Measurements from ENCODE around the gene WFDC5.

The WFDC5 gene

DNA sequence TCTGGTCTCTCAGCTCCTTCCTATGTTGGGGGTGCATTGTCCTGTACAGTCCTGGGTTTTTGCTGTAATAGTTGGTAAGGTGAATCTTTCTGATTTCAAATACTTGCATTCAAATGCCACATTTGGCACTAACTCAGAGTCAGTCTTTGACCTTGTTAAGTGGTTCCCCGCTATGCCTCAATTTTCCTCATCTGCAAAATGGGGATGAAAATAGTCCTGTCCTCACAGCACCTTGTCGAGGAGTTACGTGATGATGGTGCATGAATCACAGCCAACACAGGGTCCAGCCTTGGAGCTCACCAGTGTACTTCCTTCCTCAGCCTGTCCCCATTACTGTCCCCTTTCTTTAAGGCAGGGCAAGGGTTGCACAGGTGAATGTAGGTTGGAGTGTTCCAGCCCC, 1.1 kb downstream of the WFDC5 start:
- no peak for DNase-seq

DNA sequence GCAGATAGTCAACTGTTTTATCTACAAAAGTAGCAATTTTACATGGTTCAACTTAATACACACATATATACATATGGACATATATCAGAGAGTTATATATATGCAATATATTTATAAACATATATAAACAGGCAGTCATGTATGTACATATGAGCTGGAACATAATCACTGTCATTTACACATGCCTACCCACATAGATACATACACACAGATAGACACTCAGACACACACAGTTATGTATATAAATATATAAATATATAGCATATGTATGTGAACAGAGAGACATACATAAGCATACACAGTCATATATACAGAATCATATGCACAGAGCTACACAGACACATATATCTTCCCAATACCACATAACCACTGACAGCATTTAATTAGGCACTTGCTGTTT, 2.2 kb downstream of the WFDC5 start:
- no peak for DNase-seq

DNA sequence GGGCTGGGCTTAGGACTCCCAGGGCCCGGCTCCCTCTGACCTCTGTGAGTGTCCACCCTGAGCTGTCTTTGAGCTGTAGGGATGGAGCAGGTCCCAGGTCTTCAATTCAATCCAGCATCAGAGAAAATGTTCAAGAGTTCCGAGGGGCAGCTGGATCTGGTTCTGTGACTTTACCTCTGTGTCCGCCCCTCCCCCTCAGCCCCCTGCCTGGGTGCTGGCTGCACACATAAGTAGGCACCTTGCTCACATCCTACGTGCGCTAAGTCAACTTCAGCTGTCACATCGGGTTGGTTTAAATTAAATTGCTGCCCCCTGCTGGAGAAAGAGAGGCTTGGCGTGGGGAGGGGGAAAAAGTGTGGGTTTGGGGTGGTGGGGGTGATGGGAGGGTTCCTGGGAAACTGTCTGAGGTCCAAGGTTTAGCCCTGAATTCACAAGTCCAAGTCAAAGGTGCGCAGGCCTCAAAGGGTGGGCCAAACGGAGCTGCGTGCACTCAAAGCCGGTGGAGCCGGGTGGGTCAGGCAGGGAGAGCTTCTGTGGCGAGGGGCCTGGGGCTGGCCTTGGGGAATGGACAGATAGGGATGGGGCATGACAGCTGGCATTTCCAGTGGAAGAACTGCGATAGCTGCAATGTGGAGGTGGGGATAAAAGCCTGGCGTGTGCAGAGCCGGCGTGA, 3.0 kb downstream of the WFDC5 start:
- no peak for DNase-seq

DNA sequence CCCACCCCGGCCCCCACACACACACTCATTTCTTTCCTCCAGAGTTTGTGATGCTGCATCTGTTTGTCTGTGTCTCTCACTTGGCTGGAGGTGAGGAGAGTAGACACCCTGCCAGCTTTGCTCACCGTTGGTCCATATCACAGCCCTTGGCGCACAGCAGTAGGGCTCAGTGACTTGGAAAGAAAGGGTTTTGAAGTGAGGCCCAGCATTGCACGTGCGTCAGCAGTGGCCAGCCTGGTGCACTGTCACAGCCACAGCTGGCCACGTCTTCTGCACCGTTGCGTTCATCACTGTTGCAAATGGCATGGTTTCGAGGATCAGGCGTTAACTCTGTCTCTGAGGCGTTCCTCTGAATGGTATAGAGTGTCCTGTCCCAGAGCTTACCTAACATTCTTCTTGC, 3.7 kb downstream of the WFDC5 start:
- no peak for DNase-seq

DNA sequence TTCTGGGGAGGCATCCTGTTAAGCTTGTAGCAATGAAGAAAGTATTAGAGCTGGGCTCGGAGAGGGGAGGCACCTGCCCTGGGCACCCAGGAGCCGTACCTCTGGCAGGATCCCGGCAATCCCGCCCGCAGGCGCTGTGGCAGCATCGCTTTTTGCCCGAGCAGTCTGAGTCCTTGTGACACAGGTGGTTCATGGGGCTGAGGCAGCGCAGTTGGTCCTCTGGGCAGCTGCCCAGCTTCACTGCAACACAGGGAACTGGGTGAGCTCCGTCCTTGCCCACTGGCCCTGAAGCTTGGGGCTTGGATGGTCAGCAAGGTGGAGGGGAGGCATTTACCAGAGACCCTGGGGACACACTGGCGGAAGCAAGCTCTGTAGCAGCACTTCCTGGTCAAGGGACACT, 4.7 kb downstream of the WFDC5 start:
- no peak for DNase-seq

DNA sequence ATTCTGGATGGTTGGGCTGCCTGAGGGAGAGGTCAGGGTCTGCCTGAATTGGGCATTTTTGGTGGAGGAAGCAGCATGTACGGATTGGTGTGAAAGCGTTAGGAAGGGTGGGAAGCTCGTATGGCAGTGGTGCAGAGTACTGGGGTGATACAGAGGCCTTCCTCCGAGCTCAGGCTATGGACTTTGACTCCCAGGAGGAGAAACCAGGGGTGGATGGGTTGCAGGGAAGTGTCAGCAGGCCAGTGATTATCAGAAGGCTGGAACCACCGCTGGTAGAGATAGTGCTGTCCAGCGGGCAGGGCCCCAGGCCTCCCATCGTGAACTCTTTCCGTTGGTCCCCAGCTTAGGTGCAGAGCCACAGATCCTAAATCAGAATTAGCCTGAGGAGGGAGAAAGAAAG, 5.3 kb downstream of the WFDC5 start:
- DNase-seq = no peak

DNA sequence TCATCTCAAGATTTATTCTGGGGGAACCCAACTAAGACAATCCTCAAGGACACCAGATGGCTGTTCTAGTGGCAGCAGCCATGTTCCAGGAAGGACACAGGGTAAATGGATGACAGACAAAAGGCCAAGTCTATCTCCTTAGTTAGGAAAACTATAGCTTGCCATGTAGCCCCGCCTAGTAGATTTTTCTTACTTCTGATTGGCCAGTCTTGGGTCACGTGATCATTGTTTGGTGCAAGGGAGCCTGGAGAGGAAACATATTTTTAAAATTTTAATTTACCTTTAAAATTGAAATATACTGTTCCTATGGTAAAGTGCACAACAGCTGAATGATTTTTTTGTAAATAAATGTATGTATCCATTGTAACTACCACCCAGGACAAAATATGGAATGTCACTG, 9.7 kb downstream of the WFDC5 start:
- no peak for DNase-seq

DNA sequence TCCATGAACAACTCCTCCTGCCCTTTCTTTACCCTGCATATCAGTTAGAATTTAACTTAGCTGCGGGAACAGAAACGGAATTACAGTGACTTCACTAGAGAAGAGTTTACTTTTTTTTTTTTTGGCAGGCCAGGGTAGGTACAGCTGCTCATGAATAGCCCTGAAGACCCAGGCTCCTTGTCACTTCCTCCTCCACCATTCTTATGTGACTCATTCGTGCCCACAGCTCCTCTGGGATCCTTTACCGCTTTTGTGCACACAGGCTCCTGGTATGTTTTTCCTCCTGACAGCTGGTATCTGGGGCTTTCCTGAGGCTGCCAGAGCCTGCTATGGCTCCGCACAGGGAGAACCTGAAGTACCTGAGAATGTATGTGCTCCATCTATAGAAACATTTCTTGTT, 10.2 kb downstream of the WFDC5 start:
- DNase-seq = peak in 1 of 2 donors; percentile 33

DNA sequence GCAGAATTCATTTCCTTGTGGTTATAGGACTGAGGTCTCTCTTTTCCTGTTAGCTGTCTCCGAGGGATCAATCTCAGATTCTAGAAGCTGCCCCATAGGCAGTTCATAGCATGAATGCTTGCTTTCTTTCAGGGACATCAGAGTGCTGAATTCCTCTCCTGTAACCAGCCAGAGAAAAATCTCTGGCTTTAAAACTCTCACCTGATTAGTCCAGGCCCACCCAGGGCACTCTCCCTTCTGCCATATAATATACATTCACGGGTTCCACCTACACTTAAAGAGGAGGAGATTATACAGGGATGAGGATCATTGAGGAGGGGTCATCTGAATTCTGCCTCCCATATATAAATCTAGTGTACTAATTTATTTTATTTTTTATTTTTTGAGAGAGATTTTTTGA, 11.9 kb downstream of the WFDC5 start:
- no peak for DNase-seq

DNA sequence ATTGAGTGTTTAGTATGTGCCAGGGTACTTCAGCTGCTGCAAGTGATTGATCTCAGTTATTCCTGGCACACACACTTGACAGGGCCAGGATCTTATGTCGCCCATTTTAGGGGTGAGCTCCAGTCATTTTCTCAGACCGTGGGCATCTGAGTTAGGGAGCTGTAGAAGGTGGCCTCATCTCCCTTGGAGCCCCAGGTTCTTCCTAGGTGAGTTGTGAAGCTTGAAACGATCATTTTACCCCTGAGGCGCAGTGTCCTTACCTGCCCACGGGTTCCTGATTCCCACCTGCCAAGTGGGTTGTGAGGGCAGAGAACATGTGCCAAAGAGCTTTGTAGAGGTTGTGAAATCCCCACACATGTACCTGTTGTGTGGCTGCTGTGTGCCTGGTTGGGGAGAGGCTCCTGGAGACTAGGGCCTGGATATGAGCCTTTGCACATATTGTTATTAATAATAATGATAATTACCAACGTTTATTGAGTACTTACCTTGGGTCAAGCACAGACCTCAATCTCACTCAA, 13.6 kb downstream of the WFDC5 start:
- DNase-seq = no peak

DNA sequence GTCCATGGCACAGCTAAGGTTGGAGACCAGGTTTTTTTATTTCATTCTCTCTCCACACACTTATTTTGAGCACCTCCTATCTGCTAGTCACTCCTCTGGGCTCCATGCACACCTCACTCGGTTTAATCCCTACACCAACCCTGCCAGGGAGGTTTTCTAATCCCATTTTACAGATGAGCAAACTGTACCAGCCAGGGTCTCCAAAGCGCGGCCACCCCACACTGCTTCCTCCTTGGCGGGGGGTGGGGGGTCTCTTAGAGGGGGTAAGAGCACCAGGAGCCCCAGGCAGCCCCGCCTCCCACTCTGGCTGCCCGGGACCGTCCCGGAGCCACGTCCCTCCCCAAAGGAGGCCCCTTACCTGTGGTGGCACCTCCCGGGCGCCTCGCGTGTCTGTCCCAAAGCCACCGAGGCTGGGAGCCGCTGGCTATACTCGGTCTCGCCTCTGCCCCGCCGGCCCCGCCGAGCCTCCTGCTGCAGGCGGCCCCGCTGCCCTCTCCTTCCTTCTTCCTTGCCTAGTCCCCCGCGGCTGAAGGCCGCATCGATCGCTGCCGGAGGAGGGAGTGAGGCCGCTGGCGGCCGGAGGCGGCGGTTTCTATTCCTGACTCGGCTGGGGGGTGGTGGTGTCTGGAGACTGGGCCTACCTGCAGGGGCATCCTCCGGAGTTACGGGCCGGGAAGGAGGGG, 14.3 kb downstream of the WFDC5 start, which contains the start of gene KCNS1:
Gene KCNS1 (minus strand): TSS at position 565 of the 683 bp plus-strand sequence. CDS start 1,891 bp downstream, outside the sequence.
- no peak for DNase-seq

DNA sequence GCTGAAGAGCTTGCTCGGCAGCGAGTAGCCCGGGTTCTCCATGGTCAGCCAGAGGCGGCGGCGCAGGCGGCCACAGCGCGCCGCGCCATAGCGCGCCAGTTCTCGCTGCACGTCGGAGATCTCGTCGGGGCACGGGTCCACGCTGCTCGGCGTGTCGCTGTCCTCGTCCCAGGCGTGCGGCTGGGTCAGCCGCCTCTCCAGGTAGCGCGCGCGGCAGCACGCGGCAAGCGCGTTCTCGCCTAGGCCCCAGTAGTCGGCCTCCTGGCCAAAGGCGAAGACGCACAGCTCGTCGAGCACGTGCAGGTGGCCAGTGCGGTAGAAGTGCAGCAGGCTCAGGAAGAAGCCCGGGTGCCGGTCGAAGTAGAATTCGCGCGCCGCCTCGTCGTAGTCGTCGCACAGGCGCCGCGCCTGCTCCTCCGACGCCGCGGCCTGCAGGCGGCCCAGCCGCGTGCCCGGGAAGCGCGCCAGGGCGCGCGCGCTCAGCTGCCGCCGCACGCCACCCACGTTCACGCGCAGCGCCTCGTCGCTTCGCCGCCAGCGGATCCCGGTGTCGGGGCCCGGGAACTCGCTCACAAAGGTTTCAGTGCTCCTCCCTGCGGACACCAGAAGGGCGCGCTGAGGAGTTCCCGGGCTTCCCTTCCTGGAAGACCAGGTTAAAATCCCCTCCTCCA, 16.7 kb downstream of the WFDC5 start:
- DNase-seq = no peak

DNA sequence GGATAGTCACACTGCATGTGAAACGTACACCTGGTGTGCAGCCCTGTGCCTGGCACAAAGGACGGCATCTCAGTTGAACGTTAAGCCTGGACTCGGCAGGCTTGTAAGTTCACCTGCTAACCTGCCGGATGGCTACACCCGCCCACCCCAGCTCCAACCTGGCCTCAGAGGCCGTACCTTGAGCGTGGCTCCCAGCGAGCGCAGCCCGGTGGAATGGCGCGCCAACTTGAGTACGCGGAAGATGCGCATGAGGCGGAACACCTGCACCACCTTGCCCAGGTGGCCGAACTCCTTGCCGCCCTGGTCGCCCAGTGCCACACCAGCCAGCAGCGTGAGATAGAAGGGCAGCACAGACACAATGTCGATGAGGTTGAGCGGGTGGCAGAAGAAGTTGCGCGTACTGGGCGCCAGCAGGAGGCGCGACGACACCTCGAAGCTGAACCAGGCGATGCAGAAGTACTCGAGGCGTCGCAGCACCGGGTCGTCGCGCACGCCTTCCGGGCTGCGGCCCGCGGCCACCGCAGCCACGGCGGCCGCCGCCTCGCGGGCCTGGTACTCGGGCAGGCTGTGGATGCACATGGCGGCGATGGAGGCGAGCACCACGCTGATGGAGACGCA, 17.4 kb downstream of the WFDC5 start:
- no peak for DNase-seq

DNA sequence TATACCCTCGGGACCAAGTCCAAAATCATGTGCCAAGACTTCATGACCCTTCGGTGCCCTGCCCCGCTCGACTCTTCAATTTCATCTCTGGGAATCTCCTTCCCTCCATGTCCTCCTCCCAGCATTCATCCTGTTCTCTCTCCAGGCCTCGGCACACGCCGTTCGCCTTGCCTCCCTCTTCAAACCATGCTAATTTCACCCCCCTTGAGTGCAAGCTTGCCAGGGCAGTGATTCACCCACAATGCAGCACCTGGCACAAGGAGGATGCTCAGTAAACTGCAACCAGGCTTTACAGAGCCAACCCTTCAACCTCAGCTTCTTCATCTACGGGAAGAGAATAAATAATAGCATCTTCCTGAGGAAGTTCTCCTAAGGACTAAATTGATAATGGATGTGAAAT, 18.2 kb downstream of the WFDC5 start:
- DNase-seq = no peak

DNA sequence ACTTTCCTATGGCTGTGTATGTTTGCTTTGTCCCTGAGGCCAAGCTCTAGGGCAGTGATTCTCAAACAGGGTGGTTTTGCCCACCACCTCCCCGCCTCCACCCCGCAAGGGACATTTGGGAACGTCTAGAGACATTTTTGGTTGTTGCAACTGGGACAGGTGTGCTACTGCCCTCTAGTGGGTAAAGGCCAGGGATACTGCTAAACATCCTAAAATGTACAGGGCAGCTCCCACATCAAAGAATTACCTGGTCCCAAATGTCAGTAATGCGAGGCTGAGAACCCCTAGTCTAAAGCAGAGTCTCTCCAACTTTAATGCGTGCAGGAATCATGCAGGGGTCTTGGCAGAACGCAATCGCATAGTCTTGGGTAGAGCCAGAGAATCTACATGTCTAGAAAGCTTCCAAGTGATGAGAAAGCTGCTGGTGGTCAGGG, 19.2 kb downstream of the WFDC5 start:
- peak; percentile 45 to 50 for DNase-seq

DNA sequence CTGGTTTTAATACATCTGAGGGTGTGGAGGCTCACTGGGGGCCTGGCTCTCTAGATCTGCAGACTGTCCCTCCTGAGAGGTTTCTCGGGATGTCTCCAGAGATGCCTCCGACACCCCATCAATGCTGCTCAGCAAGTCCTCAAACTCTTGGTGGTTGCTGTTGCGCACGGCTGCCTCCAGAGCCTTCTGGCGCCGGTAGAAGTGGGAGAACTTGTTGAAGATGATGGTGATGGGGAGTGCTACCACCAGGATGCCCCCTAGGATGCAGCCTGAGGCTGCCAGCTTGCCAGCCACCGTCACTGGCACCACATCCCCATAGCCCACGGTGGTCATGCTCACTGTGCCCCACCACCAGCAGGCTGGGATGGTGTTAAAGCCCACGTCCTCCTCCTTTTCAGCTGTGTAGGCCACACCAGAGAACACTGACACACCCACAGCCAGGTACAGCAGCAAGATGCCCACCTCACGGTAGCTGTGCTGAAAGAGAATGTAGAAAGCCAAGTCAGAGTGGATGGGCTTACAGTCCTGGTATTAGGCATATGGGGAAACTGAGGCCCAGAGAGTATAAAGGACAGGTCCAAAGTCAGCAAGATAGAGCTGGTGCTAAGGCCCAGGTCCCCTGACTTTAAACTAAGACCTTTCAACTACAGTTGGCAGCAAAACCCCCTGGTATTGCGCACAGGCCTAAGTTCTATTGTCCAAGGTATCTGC, 20.0 kb downstream of the WFDC5 start:
- DNase-seq = no peak

DNA sequence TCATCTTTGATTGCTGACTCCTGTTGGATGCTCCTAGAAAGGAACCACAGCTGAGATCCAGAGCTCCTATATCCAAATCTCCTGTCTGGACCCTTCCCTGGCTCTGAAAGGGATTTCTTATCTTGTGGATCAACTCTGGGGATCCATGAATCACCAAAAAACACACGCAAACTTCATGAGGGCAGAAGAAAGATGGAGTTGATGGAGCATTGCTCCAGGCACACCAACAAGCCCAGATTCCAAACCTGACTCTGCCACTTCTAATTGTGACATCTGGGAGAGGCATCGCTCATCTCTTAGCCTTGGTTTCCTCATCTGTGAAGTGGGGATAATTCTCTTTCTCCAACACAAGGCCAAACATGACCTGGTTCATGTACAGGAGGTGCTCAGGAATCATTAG, 20.8 kb downstream of the WFDC5 start:
- DNase-seq = no peak

DNA sequence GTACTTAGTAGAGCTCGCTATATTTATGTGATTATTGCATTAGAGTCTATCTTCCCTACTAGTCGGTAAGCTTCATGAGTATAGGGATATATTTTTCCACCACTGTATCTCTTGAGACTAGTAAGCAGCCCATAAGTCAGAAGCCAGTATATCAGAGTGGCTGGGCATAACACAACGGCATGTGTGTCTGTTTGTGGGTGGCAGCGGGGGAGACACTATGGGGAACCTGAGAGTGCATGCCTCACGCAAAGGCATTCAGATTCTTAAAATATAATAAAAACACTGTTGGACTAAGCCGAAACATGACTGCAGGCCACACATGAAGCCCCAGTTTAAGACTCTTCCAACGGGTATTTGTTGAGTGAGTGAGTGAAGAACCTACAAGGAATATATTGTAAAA, 22.1 kb downstream of the WFDC5 start:
- no peak for DNase-seq

DNA sequence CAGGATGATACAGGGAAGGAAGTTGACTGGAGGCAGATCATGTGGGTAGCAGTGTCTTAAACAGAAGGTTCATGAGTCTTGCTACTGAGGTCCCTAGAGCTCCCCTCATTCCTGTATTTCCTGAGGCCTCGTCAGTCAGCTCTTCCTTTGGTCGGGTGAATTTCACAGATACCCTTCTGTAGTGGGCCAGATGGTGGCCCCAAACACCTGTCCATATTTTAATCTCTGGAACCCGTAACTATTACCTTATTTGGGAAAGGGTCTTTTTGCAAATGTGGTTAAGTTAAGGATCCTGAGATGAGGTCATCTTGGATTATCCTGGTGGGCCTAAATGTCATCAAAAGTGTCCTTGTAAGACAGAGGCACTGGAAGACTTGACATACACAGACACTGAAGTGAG, 23.6 kb downstream of the WFDC5 start:
- DNase-seq = no peak

DNA sequence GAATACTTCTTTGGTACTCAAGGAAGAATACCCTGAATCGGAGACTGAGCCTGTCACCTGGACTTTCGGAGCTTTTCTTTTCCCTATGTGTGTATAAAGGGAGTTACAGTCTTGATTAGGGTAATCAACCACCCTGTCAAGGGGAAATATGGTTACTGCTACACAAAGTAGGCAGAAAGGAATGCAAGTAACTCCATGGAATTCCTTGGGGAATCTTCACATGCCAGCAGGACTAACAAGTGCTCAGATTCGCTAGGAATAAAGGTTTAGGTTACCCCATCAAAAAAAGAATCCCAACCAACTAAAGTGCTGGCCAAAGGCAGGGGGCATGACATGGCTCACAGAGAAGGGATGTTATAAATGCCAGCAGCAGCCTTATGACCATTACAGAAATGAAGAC, 24.5 kb downstream of the WFDC5 start:
- no peak for DNase-seq

DNA sequence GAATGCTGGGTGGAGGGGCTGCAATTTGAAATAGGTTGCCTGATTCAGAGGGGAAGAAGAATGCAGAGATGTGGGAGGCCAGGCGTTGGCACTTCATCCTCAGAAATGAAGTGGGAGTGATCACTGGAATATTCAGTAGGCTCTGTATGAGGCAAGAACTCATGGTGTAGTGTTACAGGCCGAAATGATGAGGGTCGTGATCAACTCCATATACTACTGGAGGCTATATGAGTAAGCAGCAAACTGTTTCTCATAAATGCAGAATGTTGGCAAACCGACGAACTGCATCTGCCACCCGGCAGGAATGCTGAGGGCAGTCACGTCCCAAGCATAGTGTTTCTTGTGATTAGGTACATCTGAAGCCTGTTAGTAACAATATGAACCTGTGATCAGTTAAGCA, 26.7 kb downstream of the WFDC5 start:
- no peak for DNase-seq

DNA sequence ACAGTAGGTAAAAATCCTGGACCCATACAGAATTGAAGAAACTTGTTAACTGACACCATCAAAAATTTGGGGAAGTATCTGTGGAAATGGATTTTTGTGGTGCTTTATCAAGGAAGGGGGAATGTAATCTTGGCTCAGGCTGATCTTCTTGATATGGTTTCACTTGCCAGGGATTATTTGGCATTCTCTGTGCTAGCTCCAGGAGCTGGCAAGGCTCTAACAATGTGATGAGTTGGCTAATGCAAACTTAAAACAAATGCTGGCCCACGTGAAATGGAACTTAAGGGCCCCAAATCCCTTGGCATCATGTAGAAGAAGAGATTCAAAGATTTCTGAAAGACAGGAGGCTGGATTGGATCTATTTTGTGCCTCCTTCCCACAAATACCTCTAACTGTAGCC, 27.2 kb downstream of the WFDC5 start:
- no peak for DNase-seq

All from hippocampal formation (tissue), 2 donors.